ENCODE measurements around the gene RRAGD.

The RRAGD gene

GRCh38 chr6:89409461-89410035 lies 2.5 kb downstream of the RRAGD start:
- Histone ChIP-seq H3K36me3 (replicated peaks in 1 of 2; ENCODE audit: control insufficient read depth in 2 of 2, insufficient read depth in 2 of 2, low read length in 2 of 2) (no peaks in the 10 kb centered on the region), H3K14ac (ENCODE audit: low read length) (no peak overlapping the region), H2BK5ac (ENCODE audit: low read length) (no peak overlapping the region), H4K91ac (ENCODE audit: low read depth, low read length, poor library complexity) (no peak overlapping the region), H2AFZ (ENCODE audit: low read length) (peak overlapping the region; percentile 1), H3K9ac (ENCODE audit: low read depth, low read length, poor library complexity) (no peak overlapping the region), H4K8ac (ENCODE audit: low read depth, low read length) (no peak overlapping the region), H3K79me1 (ENCODE audit: low read depth, low read length) (no peaks in the 10 kb centered on the region), H2BK15ac (ENCODE audit: low read length) (no peak overlapping the region), H3K23ac (ENCODE audit: low read depth, low read length, poor library complexity) (no peak overlapping the region), H3K9me3 (replicated peaks in 1 of 2; ENCODE audit: control insufficient read depth in 2 of 2, insufficient read depth in 1 of 2, low read depth in 1 of 2, low read length in 2 of 2) (no peaks in the 10 kb centered on the region), H3K18ac (ENCODE audit: low read length) (no peak overlapping the region), H3K27ac (replicated peaks; ENCODE audit: low read length) (no peak overlapping the region), H3K4me1 (ENCODE audit: control insufficient read depth in 2 of 2, insufficient read depth in 1 of 2, low read depth in 1 of 2, low read length in 2 of 2) (peaks cover 6 to 26% of the 10 kb centered on the region in 2 donors), H2AK5ac (ENCODE audit: low read depth, low read length) (no peak overlapping the region), H3K27me3 (ENCODE audit: control insufficient read depth in 3 of 3, insufficient read depth in 3 of 3, low read depth in 1 of 3, low read length in 3 of 3) (peaks cover 0 to 13% (median 4%) of the 10 kb centered on the region in 3 experiments), H3K4me3 (ENCODE audit: low read length in 2 of 2) (peak overlapping the region in 1 of 2 donors; percentile 81), H3K4me2 (ENCODE audit: insufficient read depth, low read length, poor library complexity, severe bottlenecking) (peak overlapping the region; percentile 11), H2BK120ac (ENCODE audit: low read depth, low read length) (no peak overlapping the region), H2BK12ac (ENCODE audit: low read length) (no peak overlapping the region), H3K4ac (ENCODE audit: low read length) (no peak overlapping the region)
- no CpG with 5 or more reads among the region's 7 CpGs for WGBS, 2 donors (ENCODE audit: extremely low coverage in 2 of 2, insufficient read length in 2 of 2, insufficient replicate concordance in 1 of 2)
- DNase-seq (ENCODE audit: low spot score) = no peak

GRCh38 chr6:89406141-89406540 lies 5.9 kb downstream of the RRAGD start:
- no peak overlapping the region for H3K4me3 ChIP-seq (ENCODE audit: low read length in 2 of 2)
- no peak overlapping the region for H3K27ac ChIP-seq (replicated peaks; ENCODE audit: low read length)
- no peak overlapping the region for H4K8ac ChIP-seq (ENCODE audit: low read depth, low read length)
- no peak overlapping the region for H3K23ac ChIP-seq (ENCODE audit: low read depth, low read length, poor library complexity)
- no peak overlapping the region for H3K9ac ChIP-seq (ENCODE audit: low read depth, low read length, poor library complexity)
- H3K14ac ChIP-seq (ENCODE audit: low read length) = no peak overlapping the region
- no peak overlapping the region for H2AK5ac ChIP-seq (ENCODE audit: low read depth, low read length)
- H3K4ac ChIP-seq (ENCODE audit: low read length) = no peak overlapping the region
- no peak overlapping the region for H4K91ac ChIP-seq (ENCODE audit: low read depth, low read length, poor library complexity)
- H2AFZ ChIP-seq (ENCODE audit: low read length) = no peak overlapping the region
- H3K4me1 ChIP-seq (ENCODE audit: control insufficient read depth in 2 of 2, insufficient read depth in 1 of 2, low read depth in 1 of 2, low read length in 2 of 2) = peaks cover 9 to 19% of the 10 kb centered on the region in 2 donors
- H3K79me1 ChIP-seq (ENCODE audit: low read depth, low read length) = no peaks in the 10 kb centered on the region
- H2BK12ac ChIP-seq (ENCODE audit: low read length) = no peak overlapping the region
- DNase-seq (ENCODE audit: low spot score) = no peak
- peaks cover 0 to 2% (median 0%) of the 10 kb centered on the region in 3 experiments for H3K27me3 ChIP-seq (ENCODE audit: control insufficient read depth in 3 of 3, insufficient read depth in 3 of 3, low read depth in 1 of 3, low read length in 3 of 3)
- no peak overlapping the region for H3K4me2 ChIP-seq (ENCODE audit: insufficient read depth, low read length, poor library complexity, severe bottlenecking)
- H3K9me3 ChIP-seq (replicated peaks in 1 of 2; ENCODE audit: control insufficient read depth in 2 of 2, insufficient read depth in 1 of 2, low read depth in 1 of 2, low read length in 2 of 2) = no peaks in the 10 kb centered on the region
- no peak overlapping the region for H3K18ac ChIP-seq (ENCODE audit: low read length)
- no peak overlapping the region for H2BK15ac ChIP-seq (ENCODE audit: low read length)
- no CpG with 5 or more reads among the region's 10 CpGs for WGBS, 2 donors (ENCODE audit: extremely low coverage in 2 of 2, insufficient read length in 2 of 2, insufficient replicate concordance in 1 of 2)
- no peaks in the 10 kb centered on the region for H3K36me3 ChIP-seq (replicated peaks in 1 of 2; ENCODE audit: control insufficient read depth in 2 of 2, insufficient read depth in 2 of 2, low read length in 2 of 2)
- H2BK5ac ChIP-seq (ENCODE audit: low read length) = no peak overlapping the region
- H2BK120ac ChIP-seq (ENCODE audit: low read depth, low read length) = no peak overlapping the region

- Histone ChIP-seq H2BK5ac (ENCODE audit: low read length) (no peak overlapping the region), H2BK120ac (ENCODE audit: low read depth, low read length) (no peak overlapping the region), H2AFZ (ENCODE audit: low read length) (no peak overlapping the region), H2BK15ac (ENCODE audit: low read length) (no peak overlapping the region), H3K18ac (ENCODE audit: low read length) (no peak overlapping the region), H3K4me3 (ENCODE audit: low read length in 2 of 2) (no peak overlapping the region), H4K8ac (ENCODE audit: low read depth, low read length) (no peak overlapping the region), H3K23ac (ENCODE audit: low read depth, low read length, poor library complexity) (no peak overlapping the region), H3K27ac (replicated peaks; ENCODE audit: low read length) (no peak overlapping the region), H3K36me3 (replicated peaks in 1 of 2; ENCODE audit: control insufficient read depth in 2 of 2, insufficient read depth in 2 of 2, low read length in 2 of 2) (no peaks in the 10 kb centered on the region), H3K4me2 (ENCODE audit: insufficient read depth, low read length, poor library complexity, severe bottlenecking) (no peak overlapping the region), H3K79me1 (ENCODE audit: low read depth, low read length) (no peaks in the 10 kb centered on the region), H3K9ac (ENCODE audit: low read depth, low read length, poor library complexity) (no peak overlapping the region), H4K91ac (ENCODE audit: low read depth, low read length, poor library complexity) (no peak overlapping the region), H3K27me3 (ENCODE audit: control insufficient read depth in 3 of 3, insufficient read depth in 3 of 3, low read depth in 1 of 3, low read length in 3 of 3) (no peaks in the 10 kb centered on the region), H2BK12ac (ENCODE audit: low read length) (no peak overlapping the region), H2AK5ac (ENCODE audit: low read depth, low read length) (no peak overlapping the region), H3K9me3 (replicated peaks in 1 of 2; ENCODE audit: control insufficient read depth in 2 of 2, insufficient read depth in 1 of 2, low read depth in 1 of 2, low read length in 2 of 2) (no peaks in the 10 kb centered on the region), H3K4ac (ENCODE audit: low read length) (no peak overlapping the region), H3K4me1 (ENCODE audit: control insufficient read depth in 2 of 2, insufficient read depth in 1 of 2, low read depth in 1 of 2, low read length in 2 of 2) (peaks cover 6 to 17% of the 10 kb centered on the region in 2 donors), H3K14ac (ENCODE audit: low read length) (no peak overlapping the region)
- no peak for DNase-seq (ENCODE audit: low spot score)
- no CpG with 5 or more reads among the region's 3 CpGs for WGBS, 2 donors (ENCODE audit: extremely low coverage in 2 of 2, insufficient read length in 2 of 2, insufficient replicate concordance in 1 of 2)
These were observed 7.6 kb downstream of the RRAGD start for GRCh38 chr6:89404512-89404911.

DNA sequence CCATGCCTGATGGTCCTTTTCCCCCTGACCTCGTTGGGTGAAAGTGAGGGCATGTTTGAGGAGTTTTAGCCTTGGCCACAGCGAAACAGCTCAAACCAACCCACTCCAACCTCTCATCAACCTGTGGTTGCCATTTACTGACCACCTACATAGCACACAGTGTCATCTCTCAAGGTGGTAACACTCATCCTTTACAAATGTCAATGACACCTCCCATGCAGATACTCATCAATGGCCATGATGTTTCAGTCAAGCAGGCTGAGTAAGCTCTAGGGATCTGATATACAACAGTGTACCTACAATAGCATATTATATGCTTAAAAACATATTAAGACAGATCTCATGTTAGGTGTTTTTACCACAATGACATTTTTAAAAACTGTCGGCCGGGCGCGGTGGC lies 9.3 kb downstream of the RRAGD start:
- no peak overlapping the region for H2BK120ac ChIP-seq (ENCODE audit: low read depth, low read length)
- no peak overlapping the region for H2BK12ac ChIP-seq (ENCODE audit: low read length)
- H3K9me3 ChIP-seq (replicated peaks in 1 of 2; ENCODE audit: control insufficient read depth in 2 of 2, insufficient read depth in 1 of 2, low read depth in 1 of 2, low read length in 2 of 2) = no peaks in the 10 kb centered on the region
- H3K4me2 ChIP-seq (ENCODE audit: insufficient read depth, low read length, poor library complexity, severe bottlenecking) = no peak overlapping the region
- no peak overlapping the region for H3K27ac ChIP-seq (replicated peaks; ENCODE audit: low read length)
- H3K4me1 ChIP-seq (ENCODE audit: control insufficient read depth in 2 of 2, insufficient read depth in 1 of 2, low read depth in 1 of 2, low read length in 2 of 2) = peaks cover 5 to 10% of the 10 kb centered on the region in 2 donors
- no peaks in the 10 kb centered on the region for H3K79me1 ChIP-seq (ENCODE audit: low read depth, low read length)
- H3K9ac ChIP-seq (ENCODE audit: low read depth, low read length, poor library complexity) = no peak overlapping the region
- H2AK5ac ChIP-seq (ENCODE audit: low read depth, low read length) = no peak overlapping the region
- no peak overlapping the region for H2BK15ac ChIP-seq (ENCODE audit: low read length)
- WGBS, 2 donors (ENCODE audit: extremely low coverage in 2 of 2, insufficient read length in 2 of 2, insufficient replicate concordance in 1 of 2) = no CpG with 5 or more reads among the region's 6 CpGs
- no peak overlapping the region for H2AFZ ChIP-seq (ENCODE audit: low read length)
- H3K27me3 ChIP-seq (ENCODE audit: control insufficient read depth in 3 of 3, insufficient read depth in 3 of 3, low read depth in 1 of 3, low read length in 3 of 3) = no peaks in the 10 kb centered on the region
- H2BK5ac ChIP-seq (ENCODE audit: low read length) = no peak overlapping the region
- no peak overlapping the region for H4K8ac ChIP-seq (ENCODE audit: low read depth, low read length)
- no peak overlapping the region for H3K23ac ChIP-seq (ENCODE audit: low read depth, low read length, poor library complexity)
- no peaks in the 10 kb centered on the region for H3K36me3 ChIP-seq (replicated peaks in 1 of 2; ENCODE audit: control insufficient read depth in 2 of 2, insufficient read depth in 2 of 2, low read length in 2 of 2)
- DNase-seq (ENCODE audit: low spot score) = no peak
- no peak overlapping the region for H3K4me3 ChIP-seq (ENCODE audit: low read length in 2 of 2)
- H4K91ac ChIP-seq (ENCODE audit: low read depth, low read length, poor library complexity) = no peak overlapping the region
- H3K4ac ChIP-seq (ENCODE audit: low read length) = no peak overlapping the region
- H3K14ac ChIP-seq (ENCODE audit: low read length) = no peak overlapping the region
- H3K18ac ChIP-seq (ENCODE audit: low read length) = no peak overlapping the region
